ENCODE measurements around the gene RBFOX1.

DNA sequence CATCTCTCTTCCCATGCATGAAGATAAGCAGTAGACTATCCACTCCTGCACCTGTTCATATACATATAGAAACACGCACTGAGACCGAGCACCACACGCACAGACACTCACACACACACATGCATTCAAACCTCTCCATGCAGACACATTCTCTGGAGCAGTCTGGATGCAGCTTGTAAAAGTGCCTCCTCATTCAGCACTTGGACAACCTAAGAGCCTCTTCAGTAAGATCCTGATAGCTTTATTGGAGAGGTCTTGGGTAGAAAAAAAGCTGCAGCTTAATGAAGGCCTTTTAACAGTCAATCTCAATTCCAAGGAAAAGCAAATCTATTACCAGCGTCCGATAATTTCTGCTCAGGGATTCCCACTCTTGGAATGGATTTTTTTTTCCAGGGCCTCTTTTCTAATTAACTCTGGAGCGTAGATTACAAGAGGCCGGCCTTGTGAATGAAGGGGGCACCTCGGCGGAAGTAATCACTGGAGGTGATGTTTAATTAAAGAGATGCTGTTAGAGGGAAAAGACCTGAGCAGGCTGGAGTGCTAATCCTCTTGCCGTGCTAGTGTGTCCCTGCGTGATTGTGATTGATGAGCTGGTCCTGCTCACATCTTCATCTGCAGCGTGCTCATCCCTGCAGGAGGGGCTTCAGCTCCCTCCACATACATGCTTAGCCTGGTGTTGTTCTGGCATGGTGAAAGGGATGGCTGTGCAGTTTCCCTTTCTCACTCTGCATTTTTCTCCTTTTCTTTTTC lies 155.1 kb downstream of the RBFOX1 start:
- TF ChIP-seq, protein P1, sequence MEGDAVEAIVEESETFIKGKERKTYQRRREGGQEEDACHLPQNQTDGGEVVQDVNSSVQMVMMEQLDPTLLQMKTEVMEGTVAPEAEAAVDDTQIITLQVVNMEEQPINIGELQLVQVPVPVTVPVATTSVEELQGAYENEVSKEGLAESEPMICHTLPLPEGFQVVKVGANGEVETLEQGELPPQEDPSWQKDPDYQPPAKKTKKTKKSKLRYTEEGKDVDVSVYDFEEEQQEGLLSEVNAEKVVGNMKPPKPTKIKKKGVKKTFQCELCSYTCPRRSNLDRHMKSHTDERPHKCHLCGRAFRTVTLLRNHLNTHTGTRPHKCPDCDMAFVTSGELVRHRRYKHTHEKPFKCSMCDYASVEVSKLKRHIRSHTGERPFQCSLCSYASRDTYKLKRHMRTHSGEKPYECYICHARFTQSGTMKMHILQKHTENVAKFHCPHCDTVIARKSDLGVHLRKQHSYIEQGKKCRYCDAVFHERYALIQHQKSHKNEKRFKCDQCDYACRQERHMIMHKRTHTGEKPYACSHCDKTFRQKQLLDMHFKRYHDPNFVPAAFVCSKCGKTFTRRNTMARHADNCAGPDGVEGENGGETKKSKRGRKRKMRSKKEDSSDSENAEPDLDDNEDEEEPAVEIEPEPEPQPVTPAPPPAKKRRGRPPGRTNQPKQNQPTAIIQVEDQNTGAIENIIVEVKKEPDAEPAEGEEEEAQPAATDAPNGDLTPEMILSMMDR (IDR thresholded peaks at IDR 0.05 in 2 of 3, conservative IDR thresholded peaks at IDR 0.05 in 1 of 3; ENCODE audit: control insufficient read depth in 2 of 3, extremely low read depth in 1 of 3, insufficient read depth in 1 of 3, low read depth in 3 of 3, low read length in 3 of 3) = no peak
- no peak for TF ChIP-seq CREM (IDR thresholded peaks at IDR 0.05; ENCODE audit: low read depth)
- TF ChIP-seq, protein P2, sequence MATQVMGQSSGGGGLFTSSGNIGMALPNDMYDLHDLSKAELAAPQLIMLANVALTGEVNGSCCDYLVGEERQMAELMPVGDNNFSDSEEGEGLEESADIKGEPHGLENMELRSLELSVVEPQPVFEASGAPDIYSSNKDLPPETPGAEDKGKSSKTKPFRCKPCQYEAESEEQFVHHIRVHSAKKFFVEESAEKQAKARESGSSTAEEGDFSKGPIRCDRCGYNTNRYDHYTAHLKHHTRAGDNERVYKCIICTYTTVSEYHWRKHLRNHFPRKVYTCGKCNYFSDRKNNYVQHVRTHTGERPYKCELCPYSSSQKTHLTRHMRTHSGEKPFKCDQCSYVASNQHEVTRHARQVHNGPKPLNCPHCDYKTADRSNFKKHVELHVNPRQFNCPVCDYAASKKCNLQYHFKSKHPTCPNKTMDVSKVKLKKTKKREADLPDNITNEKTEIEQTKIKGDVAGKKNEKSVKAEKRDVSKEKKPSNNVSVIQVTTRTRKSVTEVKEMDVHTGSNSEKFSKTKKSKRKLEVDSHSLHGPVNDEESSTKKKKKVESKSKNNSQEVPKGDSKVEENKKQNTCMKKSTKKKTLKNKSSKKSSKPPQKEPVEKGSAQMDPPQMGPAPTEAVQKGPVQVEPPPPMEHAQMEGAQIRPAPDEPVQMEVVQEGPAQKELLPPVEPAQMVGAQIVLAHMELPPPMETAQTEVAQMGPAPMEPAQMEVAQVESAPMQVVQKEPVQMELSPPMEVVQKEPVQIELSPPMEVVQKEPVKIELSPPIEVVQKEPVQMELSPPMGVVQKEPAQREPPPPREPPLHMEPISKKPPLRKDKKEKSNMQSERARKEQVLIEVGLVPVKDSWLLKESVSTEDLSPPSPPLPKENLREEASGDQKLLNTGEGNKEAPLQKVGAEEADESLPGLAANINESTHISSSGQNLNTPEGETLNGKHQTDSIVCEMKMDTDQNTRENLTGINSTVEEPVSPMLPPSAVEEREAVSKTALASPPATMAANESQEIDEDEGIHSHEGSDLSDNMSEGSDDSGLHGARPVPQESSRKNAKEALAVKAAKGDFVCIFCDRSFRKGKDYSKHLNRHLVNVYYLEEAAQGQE (IDR thresholded peaks at IDR 0.05; ENCODE audit: low read depth, low read length) = no peak
- TF ChIP-seq TCF7 (IDR thresholded peaks at IDR 0.05; ENCODE audit: borderline replicate concordance) = no peak
- TF ChIP-seq, protein P3, sequence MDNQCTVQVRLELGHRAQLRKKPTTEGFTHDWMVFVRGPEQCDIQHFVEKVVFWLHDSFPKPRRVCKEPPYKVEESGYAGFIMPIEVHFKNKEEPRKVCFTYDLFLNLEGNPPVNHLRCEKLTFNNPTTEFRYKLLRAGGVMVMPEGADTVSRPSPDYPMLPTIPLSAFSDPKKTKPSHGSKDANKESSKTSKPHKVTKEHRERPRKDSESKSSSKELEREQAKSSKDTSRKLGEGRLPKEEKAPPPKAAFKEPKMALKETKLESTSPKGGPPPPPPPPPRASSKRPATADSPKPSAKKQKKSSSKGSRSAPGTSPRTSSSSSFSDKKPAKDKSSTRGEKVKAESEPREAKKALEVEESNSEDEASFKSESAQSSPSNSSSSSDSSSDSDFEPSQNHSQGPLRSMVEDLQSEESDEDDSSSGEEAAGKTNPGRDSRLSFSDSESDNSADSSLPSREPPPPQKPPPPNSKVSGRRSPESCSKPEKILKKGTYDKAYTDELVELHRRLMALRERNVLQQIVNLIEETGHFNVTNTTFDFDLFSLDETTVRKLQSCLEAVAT (IDR thresholded peaks at IDR 0.05) = no peak
- no peak for TF ChIP-seq SRF (IDR thresholded peaks at IDR 0.05; ENCODE audit: low read depth in 2 of 2, low read length in 2 of 2)
- TF ChIP-seq SMAD1 (IDR thresholded peaks at IDR 0.05; ENCODE audit: low read depth, partially characterized antibody) = no peak
- no peak for TF ChIP-seq RFX5 (IDR thresholded peaks at IDR 0.05; ENCODE audit: low read depth, low read length)
- no peak for TF ChIP-seq WRNIP1 (IDR thresholded peaks at IDR 0.05; ENCODE audit: borderline replicate concordance, low read depth, low read length)
- TF ChIP-seq EGR1 (IDR thresholded peaks at IDR 0.05; ENCODE audit: borderline replicate concordance in 1 of 2, low read depth in 2 of 2, low read length in 2 of 2) = no peak
- TF ChIP-seq EP300 (IDR thresholded peaks at IDR 0.05; ENCODE audit: borderline replicate concordance in 1 of 2, control insufficient read depth in 1 of 2, low read depth in 2 of 2, low read length in 2 of 2) = no peak
- TF ChIP-seq ASH2L (IDR thresholded peaks at IDR 0.05; ENCODE audit: borderline replicate concordance, low read depth) = no peak
- TF ChIP-seq SIX5 (IDR thresholded peaks at IDR 0.05; ENCODE audit: low read depth, low read length, severe bottlenecking) = no peak
- TF ChIP-seq MXI1 (IDR thresholded peaks at IDR 0.05; ENCODE audit: low read depth, low read length) = no peak

Data from GM12878 (cell line).